Activated T-helper 1 cell treated with Interleukin-2 at 50 U/mL for 16 hours (primary cell): ENCODE data around the gene LBX1.

Source experiments
- DNase-seq: peaks from one replicate; pipeline ENCODE4 v3.0.0-alpha.2; 2020; ENCODE audit warnings: low read depth

The LBX1 gene

DNA sequence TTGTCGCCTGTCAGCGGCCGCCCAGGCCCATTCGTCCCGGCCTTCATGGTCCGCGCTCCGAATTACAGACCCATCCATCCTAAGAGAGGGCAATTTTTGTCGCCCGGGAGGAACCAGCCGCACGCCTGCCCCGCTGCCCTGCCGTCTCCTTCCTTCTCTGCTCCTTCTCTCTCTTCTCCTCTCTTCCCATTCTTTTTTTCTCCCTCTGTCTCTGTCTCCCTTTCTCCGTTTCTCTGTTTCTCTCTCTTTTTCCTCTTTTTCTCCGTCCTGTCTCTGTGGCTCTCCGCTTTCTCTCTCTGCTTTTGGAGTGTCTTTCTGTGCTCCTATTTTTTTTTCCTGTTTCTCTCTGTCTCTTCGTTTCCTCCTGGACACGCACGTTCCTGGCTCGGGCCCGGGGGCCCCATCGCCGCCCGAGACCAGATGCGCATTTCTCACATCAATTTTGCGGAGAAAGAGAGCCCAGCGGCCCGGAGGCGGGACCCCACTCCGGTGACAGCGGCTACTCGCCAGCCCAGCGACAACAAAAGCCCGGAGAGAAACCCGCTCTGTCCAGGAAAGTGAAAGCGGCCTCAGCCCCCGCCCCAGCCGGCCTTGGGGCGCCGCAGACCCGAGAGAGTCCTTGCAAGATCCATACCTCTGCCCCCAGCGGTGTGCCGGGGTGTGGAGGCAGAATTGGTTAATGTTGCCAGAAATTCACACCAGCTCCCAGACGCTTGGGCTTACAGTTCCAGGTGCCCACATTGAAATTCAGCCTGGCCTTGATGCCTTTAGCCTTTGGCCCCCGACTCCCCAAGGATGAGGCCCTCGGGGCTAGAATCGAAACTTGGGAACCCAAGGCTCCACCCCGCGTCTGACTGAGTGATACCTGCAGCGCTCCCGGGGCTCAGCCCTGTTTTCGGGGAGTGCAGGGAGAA, 4.1 kb downstream of the LBX1 start:
- DNase-seq: no peak

DNA sequence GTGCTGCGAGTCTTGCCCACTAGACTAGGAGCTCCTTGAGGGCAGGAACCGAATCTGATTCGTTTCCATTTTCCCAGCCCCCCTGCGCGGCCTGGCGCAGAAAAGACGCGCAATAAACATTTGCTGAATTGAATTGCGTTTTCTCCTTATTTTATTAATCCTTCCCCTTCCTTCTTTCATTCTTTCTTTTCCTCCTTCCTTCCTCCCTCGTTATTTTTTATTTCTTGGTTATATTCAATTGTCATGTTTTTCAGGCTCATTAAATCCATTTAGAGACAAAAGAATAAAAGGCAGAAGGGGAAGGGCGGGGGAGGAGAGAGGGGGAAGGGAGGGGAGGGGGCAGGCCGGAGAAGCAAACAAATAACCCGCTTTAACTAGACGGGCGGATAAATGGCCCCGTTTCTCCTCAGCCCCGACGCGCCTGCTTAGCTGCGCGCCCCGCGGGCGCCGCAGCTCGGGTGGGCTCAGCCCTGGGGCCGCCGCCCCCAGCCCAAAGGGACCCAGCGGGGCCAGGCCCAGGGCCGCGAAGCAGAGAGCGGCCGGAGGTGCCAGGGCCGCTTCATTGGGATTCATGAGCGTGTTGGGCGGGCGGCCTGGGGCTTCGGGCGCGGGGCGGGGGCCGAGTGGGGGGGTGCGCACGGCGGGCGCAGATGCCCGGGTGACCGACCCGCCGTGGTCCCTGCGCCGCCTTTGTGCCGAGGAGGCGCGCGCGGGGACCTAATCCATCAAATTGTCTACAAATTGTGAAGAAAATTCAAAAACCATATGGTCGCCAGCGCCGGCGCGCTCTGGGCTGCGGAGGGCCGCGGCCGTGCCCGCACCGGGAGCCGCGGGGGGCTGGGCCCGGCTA, 5.0 kb downstream of the LBX1 start:
- DNase-seq: no peak

DNA sequence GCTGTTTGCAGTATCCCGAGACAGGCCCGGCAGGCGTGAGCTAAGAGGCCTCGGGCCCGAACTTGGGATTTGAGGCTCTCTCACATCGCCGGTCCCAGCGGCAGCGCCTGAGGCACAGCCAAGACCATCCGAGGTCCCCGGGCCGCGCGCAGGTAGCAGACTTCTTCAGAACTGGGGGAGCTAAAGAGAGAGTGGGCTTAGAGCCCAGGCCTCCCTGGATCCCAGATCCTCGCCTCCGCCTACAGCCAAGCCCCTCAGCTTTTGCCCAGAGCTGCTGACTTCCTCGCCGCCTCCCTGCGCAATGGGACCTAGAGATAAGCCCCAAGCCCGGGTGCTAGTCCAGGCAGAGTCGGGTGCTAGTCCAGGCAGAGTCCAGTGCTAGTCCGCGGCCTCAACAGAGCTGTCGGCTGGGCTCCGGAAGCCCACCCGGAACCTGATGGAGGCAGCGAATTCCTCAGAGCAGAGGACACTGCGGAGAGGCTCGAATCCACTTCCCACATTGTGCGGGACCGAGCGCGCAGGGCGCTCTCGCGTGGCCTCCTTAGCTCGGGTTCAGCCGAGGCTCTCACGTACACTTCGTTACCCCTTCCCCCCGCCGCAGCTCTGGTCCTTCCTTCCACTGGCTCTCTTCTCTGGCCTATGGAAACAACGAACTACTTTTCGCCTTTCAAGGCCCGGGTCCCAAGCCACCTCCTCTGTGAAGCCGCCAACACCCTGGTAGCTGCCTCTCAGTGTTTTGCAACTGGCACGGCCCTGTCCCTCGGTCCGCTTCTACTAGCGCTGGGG, 5.8 kb downstream of the LBX1 start:
- DNase-seq: no peak

DNA sequence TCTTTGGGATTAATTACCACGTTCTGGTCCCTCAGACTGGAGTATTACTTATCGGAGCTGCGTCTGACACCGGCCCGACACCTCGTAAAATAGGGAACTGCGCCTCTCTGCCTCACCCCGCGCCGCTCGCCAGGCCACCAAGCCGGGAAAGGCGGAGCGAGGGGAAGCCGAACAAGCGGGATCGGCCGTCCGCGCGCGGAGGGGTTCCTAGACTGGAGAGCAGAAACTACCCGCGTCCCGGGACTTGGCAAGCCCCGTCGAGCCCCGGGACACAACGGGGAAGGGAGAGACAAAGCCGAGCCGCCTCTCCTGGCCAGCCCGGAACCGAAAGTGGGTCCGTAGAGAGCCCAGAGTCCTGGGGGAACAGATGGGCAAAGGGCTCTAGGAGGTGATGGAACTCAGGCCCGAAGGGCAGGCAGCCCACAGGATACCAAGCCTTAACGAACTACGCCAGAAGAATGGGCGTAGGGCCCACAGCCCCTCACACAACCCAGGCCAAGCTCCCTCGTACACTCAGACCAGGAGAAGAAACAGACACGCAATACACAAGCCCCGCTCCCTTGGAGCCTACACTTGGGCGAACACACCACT, 6.5 kb downstream of the LBX1 start:
- no peak for DNase-seq

DNA sequence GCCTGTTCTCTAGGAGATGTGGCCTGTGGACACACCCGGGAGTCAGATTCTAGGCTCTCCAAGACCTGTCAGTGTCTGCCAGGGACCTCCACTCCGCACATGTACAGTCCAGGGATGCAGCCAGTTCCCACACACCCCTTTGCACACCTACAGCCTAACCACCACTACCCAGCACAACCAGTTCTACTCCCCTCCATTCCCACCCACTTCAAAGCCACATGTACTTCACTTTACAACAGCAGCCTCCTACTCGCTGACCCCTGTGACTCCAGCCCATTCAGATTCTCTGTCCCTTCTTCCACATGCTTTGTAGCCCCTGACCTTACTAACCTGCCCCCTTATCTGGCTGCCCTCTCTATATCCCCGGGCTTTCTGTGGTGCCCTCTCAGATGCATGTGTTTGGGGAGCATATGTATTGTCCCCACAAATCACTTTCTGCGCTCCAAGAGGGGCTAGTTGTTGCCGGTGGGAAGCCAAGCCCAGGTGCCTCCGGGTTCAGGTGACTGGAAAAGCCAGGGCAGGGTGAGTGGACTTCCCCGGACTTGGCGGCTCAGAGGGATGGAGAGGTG, 7.2 kb downstream of the LBX1 start:
- DNase-seq: no peak

DNA sequence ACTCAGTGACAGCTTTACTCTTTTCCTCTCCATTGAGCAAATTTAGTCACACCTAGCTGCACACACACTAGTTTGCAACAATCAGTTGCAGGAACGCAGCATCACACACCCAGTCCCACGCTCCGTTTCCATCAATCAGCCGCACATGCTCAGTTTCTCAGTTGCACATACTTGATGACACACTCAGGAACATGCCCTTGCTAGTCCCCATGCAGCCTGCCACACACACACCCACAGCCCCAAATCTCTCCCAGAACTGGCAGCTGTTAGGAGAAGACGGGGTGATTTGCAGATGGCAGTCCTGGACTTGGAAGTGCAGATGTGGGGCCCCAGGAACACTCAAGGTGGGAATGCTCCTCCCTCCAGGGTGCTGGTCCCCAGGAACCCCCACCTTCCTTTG, 7.7 kb downstream of the LBX1 start:
- no peak for DNase-seq

DNA sequence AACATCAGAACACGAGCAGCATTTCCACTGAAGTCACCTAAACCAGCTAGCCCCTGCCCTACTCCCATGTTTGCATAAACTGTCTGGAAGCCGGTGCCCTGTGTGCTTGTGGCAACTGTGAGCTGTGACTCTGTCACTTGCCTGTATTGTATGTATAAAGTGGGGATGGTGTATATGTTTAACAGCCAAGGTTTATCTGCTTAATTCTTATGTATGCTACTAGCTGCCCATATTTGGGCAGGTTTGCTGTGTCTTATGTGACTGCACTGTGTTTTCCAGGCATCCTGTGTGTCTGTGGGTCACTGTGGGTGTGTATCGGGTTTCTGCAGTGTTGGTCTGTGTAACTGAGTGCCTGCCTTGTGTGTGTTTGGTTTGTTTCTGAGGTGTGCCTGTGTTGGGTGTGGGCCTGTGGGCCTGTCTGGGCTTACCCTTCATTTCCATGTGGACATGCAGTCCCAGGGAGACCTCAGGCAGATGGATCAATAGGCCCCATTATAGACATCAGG, 9.3 kb downstream of the LBX1 start:
- no peak for DNase-seq

DNA sequence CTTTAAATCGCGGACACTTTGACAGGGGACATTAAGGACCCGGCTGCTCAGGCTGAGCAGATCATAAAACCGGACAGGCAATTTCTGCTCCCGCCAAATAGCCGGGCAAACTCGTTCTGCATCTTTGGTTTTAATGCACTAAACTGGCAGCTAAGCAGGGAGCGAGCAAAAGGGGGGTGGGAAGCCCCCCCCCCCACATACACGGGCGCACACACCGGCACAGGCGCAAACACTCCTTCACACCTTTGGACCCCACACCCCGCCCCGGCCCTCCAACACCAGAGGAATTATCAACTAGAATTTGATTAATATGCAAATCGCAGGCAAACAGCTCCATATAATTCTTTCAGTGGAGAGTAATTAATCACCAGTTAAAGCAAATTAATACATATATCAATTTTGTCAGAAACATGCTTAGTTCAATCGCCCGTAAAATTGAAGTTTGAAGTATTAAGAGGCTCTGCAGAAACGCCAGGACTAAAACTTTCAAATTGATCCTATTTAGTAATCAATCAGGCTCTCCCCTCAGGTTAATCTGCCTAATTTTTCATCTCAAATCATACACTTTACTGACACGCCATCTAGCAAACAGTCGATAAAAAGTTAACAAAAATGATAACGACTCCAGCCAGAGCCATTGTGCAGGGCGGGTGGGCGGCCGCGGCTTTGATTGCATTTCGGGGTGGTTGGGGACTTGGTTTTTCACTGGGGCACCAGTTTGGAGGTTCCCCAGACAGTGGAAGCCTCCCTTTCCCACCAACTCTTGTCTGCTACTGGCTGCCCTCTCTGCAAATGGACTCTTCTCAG, 9.9 kb downstream of the LBX1 start:
- DNase-seq: no peak

DNA sequence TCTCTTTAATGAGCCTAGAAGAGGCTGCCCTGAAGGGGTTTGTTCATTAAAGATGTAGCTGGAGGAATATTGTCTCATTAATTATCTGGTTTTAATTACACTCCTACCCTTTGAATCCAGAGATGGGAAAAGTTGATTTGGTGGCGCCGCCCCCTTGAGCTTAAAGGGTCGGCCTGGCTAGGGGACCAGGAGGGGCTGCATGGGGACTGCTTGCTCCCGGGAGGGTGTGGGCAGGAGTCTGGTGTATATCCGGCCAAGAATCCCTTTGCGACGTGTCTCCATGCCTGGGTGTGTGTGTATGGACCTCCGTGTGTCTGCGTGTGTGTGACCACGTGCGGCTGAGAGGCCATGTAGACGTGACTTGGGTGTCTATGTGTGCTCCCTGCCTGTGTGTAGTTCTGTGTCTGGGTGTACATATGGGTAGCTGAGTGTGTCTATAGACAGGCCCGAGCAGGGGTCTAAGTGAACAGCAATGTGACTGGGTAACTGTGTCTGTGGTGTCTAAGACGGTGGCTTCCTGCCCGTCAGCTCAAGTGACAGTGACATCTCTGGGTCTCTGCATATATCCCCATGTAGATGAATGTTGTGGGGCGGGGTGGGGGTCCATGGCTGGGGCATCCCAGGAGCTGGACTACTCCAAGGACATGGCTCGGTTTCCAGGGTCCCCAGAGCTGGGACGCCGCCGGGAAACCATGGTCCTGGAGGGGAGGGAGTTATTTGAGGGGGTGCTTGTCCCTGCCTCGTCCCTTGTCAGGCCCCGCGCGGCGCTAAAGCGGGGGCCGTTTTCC, 10.7 kb downstream of the LBX1 start:
- DNase-seq: no peak

DNA sequence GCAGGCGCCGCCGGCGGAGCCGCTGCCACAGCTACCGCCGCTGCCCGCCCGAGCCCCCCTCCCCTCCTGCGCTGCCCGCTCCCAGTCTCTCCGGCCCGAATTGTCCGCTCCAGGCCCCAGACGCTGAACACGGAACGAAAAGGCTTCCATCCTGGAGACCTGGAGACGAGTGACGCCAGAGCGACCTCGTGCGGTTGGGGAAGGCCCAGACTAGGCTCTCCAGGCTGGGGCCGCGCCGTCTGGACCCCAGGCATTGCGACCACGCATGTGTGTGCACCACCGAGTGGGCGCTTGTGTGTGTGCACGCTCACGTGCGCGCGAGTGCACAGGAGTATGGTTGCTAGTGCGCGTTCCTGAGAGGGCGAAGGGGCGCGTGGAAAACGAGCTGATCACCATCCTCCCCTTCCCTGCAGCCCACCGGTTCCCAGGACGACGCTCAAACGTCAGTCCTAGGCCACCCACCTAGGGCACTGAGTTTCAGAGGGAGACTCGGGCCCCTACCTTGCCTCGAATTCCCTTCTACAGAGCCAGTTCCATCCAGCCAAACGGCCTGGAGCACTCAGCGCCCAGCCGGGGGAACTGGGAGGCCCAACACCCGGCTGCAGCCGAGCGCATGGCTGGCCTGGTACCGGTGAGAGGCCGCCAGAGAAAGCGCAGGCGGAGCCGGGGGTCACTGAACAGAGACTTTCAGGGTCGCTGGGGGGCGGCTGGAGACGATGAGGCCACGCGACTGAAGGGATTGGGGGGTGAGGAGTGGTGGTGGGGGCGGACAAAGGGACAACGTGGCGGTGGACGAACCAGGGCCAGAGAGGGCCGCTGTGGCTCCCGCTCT, 11.6 kb downstream of the LBX1 start:
- no peak for DNase-seq

DNA sequence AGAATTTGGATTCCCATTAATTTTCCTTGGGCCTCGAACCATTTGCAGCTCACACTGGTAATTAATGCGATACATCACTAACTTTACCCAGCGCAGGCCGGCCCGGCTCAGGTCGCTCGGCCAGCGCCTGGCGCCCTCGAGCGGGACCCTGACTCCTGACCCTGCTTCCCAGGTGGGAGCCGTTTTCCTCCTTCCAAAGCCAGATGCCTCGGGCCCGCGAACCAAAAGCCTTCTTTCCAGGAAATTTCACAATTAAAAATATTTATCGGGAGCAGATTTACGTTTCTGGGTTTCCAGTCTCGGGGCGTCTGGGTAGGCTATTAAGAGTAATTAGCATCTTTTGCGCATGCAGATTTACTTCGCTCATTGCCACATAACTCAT, 12.2 kb downstream of the LBX1 start:
- DNase-seq: no peak

DNA sequence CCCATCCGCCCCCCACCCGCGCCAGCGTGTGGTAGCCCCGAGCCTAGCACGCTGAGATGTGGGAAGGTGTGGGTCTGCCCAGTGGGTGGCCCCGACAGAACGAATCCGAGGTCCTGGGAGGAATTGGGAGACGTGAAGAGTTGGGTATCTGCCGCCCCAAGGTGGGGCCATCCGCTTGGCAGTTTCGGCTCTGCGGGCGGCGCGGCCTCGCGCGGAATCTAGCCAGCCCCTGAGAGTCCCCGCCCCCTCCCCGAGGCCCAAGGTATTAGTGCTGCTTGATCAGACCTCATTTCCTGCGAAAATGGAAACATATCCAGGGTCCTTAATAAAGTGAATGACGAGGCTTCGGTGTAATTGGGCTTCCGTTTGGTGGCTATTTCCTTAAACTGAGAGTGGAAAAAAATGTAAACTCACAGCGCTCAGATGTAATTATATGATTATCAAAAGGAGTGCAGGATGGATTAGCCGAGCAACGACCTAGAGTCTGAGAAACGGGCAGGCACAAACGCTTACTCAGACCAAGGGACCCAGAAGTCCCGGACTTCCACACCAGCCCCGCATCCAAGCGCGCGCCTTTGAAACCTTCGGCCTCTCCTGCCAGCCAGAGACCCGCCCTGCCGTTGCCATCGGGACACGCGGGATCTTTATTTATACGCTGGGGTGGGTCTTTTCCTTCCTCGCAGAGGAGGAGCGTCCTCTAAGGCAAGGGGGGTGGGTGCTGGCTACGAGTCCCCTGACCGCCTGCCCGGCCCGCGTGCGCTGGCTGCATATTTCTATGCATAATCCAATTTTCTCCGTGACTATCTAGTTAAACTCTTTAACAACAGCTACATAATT, 12.8 kb downstream of the LBX1 start:
- DNase-seq: no peak

DNA sequence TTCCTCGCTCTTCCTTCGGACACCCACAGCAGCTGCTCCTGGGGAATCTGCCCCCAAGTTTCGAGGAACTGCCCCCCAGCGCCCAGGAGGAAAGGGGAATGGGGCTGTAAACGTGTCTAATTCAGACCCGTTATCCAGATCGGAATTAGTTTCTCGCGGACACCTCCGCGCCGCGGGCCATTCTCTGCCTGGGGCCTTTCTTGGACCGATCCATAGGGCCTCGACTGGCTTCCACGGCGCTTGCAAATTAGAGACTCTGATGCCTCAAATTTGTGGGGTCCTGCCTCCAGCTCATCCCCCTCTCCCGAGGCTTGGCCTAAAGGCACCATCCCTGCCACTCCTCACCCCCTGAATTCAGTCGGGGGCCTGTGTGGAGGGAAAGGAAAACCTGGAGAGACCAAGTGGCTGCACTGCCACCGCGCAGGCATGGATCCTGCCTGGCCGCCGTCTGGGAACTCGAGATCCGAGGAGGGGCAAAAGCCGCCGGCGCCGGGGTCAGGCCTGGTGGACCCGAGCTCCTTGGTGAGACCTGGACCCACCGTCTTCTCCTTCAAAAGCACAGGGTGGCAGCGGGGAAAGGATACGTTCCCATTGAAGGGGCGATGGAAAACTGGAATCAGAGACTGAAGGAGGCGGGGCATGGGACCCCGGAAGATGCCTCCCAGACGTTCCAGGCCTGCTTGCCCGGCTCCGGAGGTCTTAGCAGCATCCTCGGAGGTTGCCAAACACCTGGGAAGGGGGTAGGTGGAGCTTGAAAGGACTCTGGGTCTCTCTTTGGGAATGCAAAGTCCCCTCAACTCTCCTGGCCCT, 13.7 kb downstream of the LBX1 start:
- no peak for DNase-seq

DNA sequence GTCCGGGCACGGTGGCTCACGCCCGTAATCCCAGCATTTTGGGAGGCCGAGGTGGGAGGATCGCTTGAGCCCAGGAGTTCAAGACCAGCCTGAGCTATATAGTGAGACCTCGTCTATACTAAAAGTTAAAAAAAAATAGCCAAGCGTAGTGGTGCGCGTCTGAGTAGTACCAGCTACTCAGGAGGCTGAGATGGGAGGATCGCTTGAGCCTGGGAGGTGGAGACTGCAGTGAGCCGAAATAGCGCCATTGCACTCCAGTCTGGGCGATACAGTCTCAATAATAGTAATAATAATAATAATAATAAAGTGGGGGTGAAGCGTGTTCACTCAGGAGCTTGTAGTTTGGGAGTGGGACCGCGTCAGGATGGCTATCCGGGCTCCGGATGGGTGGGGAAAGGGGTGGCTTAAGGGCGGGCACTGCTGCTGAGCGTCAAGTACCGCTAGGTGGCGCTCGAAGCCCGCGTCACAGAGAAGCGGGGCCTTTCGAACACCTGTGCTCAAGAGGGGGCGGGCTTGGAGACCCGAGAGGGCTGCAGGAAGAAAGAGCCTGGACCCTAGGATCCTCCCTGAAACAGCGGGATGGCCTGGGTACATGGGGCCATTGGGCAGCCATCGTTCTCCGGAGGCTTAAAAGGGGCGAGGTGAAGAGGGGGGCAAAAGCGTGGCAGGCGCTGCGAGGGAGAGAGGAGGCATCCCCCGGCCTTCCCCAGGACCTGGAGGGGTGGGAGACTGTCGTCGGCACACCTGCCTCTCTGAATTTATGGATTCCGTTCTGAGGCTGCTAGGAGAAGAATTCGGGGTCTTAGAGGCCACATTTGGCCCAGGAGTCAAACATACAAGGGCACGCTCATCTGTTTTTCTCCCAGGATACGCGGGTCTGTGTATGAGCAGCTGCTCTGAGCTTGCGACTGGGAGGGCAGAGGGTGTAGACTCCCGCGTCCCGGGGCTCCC, 14.5 kb downstream of the LBX1 start:
- peak; percentile 58 for DNase-seq

DNA sequence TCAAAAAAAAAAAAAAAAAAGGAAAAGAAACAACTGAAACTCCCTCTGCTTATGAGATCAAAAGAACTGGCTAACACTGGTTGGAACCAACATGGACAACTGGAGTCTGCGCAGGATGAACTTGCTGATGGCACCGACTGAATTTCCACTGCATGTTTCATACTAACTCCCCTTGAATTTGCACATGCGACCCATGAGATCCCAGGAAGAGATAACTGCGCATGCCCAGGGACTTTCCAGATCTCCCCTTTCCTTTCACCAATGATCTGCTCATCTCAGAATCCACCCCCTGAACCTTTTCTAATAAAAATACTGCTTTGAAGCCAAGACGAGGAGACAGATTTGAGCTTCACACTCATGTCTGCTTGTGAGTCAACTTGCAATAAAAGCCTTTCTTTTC, 20.7 kb downstream of the LBX1 start:
- DNase-seq: no peak

DNA sequence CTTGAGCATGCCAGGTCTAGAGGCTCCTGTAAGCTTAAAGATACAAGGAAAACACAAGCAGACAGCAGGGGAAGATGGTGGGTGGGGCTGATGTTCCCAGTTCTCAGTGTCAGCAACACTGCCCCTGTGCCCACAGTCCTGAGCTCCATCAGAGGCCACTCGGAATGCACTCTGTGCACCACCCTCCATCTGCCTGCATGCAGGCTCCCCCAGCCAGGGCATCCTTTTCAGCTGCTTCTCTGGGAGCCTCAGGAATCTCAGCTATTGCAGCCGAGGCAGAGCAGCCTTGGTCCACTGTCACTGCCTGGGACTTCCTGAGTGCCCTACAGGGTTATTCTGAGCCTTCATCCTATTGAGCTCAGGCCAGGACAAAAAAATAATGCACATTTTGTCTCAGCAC, 22.2 kb downstream of the LBX1 start:
- DNase-seq: no peak
